Transverse colon (tissue), 4 donors: Measurements from ENCODE around the gene BUD23. TPM values are rescaled to one million over a fixed set of nuclear protein-coding genes. Genes with fewer than 3 reads are reported as not detected.

ENCODE experiments used
- DNase-seq: peaks from one replicate; pipeline ENCODE4 v3.0.0-alpha.2; 2019
- H3K27ac ChIP-seq, 4 donors: fragments of 200-600 bp; sonication (generic); 2 replicates each; pipeline ENCODE4 v1.5.1; 2016 to 2018; ENCODE audit warnings: inconsistent platforms in 4 of 4
- H3K27me3 ChIP-seq: fragments of 200-600 bp; sonication (generic); 2 replicates; pipeline ENCODE4 v1.5.1; 2017; ENCODE audit warnings: inconsistent platforms
- H3K36me3 ChIP-seq, 4 donors: fragments of 200-600 bp; sonication (generic); 2 replicates each; pipeline ENCODE4 v1.5.1; 2017 to 2019; ENCODE audit warnings: inconsistent platforms in 4 of 4
- H3K4me1 ChIP-seq, 4 donors: fragments of 200-600 bp; sonication (generic); 2 replicates each; pipeline ENCODE4 v1.5.1; 2017 to 2020; ENCODE audit warnings: inconsistent platforms in 4 of 4
- H3K4me3 ChIP-seq, 4 donors: fragments of 200-600 bp; sonication (generic); 1 replicate in 1 of 4; 2 replicates in 3 of 4; pipeline versions ENCODE4 v1.5.1 to v1.6.1; 2017 to 2019; ENCODE audit warnings: inconsistent platforms in 4 of 4
- H3K9me3 ChIP-seq, 2 donors: fragments of 200-600 bp; sonication (generic); 2 replicates each; pipeline ENCODE4 v1.5.1; 2017 to 2019; ENCODE audit warnings: inconsistent platforms in 2 of 2
- EP300 ChIP-seq: sonication (generic); formaldehyde crosslinking; IDR thresholded peaks from one replicate; pipeline ENCODE4 v1.6.1; 2017; ENCODE audit warnings: antibody characterized with exemption, low read depth
- POLR2A ChIP-seq: fragments of 450-650 bp; IDR thresholded peaks from one replicate; pipeline ENCODE4 v1.6.1; 2016; ENCODE audit warnings: antibody characterized with exemption, mild to moderate bottlenecking, moderate library complexity
- POLR2AphosphoS5 ChIP-seq, 3 donors: sonication (generic); formaldehyde crosslinking; IDR thresholded peaks; one replicate each; pipeline ENCODE4 v1.6.1; 2016; ENCODE audit warnings: antibody characterized with exemption in 3 of 3
- WGBS, 2 donors: methylation state at CpG; one replicate each; pipeline ENCODE4 v1.1.5; 2018; ENCODE audit warnings: low coverage in 1 of 2; 5-methylcytosine and 5-hydroxymethylcytosine counted together
- in situ Hi-C, 4 donors: fragments of 200-750 bp; cut with MboI; loops; one replicate each; pipeline versions ENCODE4 v1.15.0 to v1.15.1; 2017; ENCODE audit warnings: low sequenced_read_pairs in 3 of 4, low pct_ligation_motif_present in 1 of 4, low pct_unique_long_range_greater_than_20kb in 1 of 4
- intact Hi-C: fragments of 100-400 bp; cut with DNase I; formaldehyde crosslinking; loops from one replicate; pipeline ENCODE4 v1.15.1; 2023; ENCODE audit warnings: low total_unique reads
- total RNA-seq, 4 donors: library from RNA; depleted of rRNA; stranded (reverse); fragments of >200 nt; gene quantifications; one replicate each; pipeline ENCODE4 v1.1.0, GENCODE V29; 2016
- TF ChIP-seq, protein P1 (sequence below), 5 experiments: fragments of 200-600 bp in 3 of 5; fragments of 450-650 bp in 2 of 5; sonication (generic) in 3 of 5; IDR thresholded peaks; 1 replicate in 2 of 5; 2 replicates in 3 of 5; pipeline ENCODE4 v1.5.1; 2016 to 2017; ENCODE audit warnings: antibody characterized with exemption in 5 of 5, inconsistent platforms in 3 of 5, mild to moderate bottlenecking in 2 of 5, moderate library complexity in 1 of 5

The BUD23 gene
- total RNA-seq, 4 donors from 2014 or later, result 12.0 to 55.9 (median 30.3) TPM

- no peaks in the 10 kb centered on the region for H3K27me3 ChIP-seq
- intact Hi-C loops, result loop anchor here (10.0 kb wide), 1 partner anchor 50 kb away; the partner anchor contains the start of genes BUD23 and DNAJC30
Observed at GRCh38 chr7:73734619-73735527, 51.5 kb downstream of the BUD23 start.

DNA sequence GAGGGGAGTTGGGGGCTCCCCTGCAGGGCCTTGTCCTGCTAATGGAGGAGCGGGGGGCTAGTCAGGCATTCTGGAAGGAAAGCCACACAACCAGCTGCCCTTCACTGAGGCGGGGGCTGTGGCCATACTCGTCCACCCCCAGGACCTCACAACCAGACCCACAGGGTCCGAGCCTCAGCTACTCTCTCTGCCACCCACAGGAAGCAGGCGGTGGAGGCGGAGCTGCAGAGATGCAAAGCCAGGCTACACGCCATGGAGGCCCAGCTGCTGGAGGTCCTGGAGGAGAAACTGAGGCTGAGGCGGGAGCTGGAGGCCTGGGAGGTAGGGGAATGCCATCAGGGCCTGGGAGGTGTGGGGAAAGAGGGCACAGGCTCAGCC, 52.1 kb downstream of the BUD23 start:
- peak overlapping the region in 3 of 4 donors; percentile 0 to 95 (median 2) for H3K4me3 ChIP-seq
- no peaks in the 10 kb centered on the region for H3K27me3 ChIP-seq
- peaks cover 4 to 43% (median 33%) of the 10 kb centered on the region in 4 donors for H3K4me1 ChIP-seq
- intact Hi-C loops, result loop anchor here (10.0 kb wide), 1 partner anchor 51 kb away; the partner anchor contains the start of genes BUD23 and DNAJC30
- 90 to 100% methylated on average over 1 to 8 of the region's 8 CpGs for WGBS, 2 donors
- H3K36me3 ChIP-seq, result no peaks in the 10 kb centered on the region
- H3K9me3 ChIP-seq, result no peaks in the 10 kb centered on the region
- TF ChIP-seq POLR2AphosphoS5 (IDR thresholded peaks at IDR 0.05) (peak in 1 of 3 donors; percentile 62), POLR2A (no peak)
- TF ChIP-seq, protein P1, sequence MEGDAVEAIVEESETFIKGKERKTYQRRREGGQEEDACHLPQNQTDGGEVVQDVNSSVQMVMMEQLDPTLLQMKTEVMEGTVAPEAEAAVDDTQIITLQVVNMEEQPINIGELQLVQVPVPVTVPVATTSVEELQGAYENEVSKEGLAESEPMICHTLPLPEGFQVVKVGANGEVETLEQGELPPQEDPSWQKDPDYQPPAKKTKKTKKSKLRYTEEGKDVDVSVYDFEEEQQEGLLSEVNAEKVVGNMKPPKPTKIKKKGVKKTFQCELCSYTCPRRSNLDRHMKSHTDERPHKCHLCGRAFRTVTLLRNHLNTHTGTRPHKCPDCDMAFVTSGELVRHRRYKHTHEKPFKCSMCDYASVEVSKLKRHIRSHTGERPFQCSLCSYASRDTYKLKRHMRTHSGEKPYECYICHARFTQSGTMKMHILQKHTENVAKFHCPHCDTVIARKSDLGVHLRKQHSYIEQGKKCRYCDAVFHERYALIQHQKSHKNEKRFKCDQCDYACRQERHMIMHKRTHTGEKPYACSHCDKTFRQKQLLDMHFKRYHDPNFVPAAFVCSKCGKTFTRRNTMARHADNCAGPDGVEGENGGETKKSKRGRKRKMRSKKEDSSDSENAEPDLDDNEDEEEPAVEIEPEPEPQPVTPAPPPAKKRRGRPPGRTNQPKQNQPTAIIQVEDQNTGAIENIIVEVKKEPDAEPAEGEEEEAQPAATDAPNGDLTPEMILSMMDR (IDR thresholded peaks at IDR 0.05), result no peak
- peak overlapping the region; percentile 92 to 98 (median 96) for H3K27ac ChIP-seq
- in situ Hi-C loops, result loop anchor here in 1 of 4 donors (10.0 kb wide), 1 partner anchor 119 kb away; no protein-coding TSS in a partner anchor
- peak; percentile 49 for DNase-seq

More at GRCh38 chr7:73734619-73735527, 51.5 kb downstream of the BUD23 start:
- peak overlapping the region in 3 of 4 donors; percentile 0 to 95 (median 2) for H3K4me3 ChIP-seq
- H3K9me3 ChIP-seq, result no peaks in the 10 kb centered on the region
- peaks cover 4 to 39% (median 31%) of the 10 kb centered on the region in 4 donors for H3K4me1 ChIP-seq
- TF ChIP-seq POLR2AphosphoS5 (IDR thresholded peaks at IDR 0.05) (peak; percentile 59 to 97 (median 96)), EP300 (no peak), POLR2A (peak; percentile 92)
- TF ChIP-seq, protein P1 (IDR thresholded peaks at IDR 0.05), result peak; percentile 71 to 97 (median 81)
- H3K27ac ChIP-seq, result peak overlapping the region; percentile 92 to 98 (median 96)
- H3K36me3 ChIP-seq, result no peaks in the 10 kb centered on the region
- in situ Hi-C loops, result loop anchor here in 1 of 4 donors (5.0 to 10.0 kb wide), 2 partner anchors 120 to 128 kb away; no protein-coding TSS in a partner anchor
- WGBS, 2 donors, result 0 to 33% methylated on average over 1 to 13 of the region's 16 CpGs
- peak; percentile 94 for DNase-seq

- intact Hi-C loops, result loop anchor here (10.0 kb wide), 1 partner anchor 52 kb away; the partner anchor contains the start of genes BUD23 and DNAJC30
- in situ Hi-C loops, result loop anchor here in 1 of 4 donors (10.0 kb wide), 1 partner anchor 118 kb away; no protein-coding TSS in a partner anchor
- no peaks in the 10 kb centered on the region for H3K9me3 ChIP-seq
- TF ChIP-seq EP300 (no peak), POLR2A (no peak), POLR2AphosphoS5 (IDR thresholded peaks at IDR 0.05) (peak in 1 of 3 donors; percentile 2)
- TF ChIP-seq, protein P1 (IDR thresholded peaks at IDR 0.05), result no peak
- DNase-seq, result no peak
- no peaks in the 10 kb centered on the region for H3K27me3 ChIP-seq
- peak overlapping the region; percentile 92 to 98 (median 96) for H3K27ac ChIP-seq
- WGBS, 2 donors, result 79% methylated on average over 10 of the region's 14 CpGs; no CpG with 5 or more reads in 1 of the 2 donors
- no peaks in the 10 kb centered on the region for H3K36me3 ChIP-seq
- peak overlapping the region in 1 of 4 donors; percentile 95 for H3K4me3 ChIP-seq
- peaks cover 4 to 52% (median 36%) of the 10 kb centered on the region in 4 donors for H3K4me1 ChIP-seq
Observed at GRCh38 chr7:73736885-73737284, 53.5 kb downstream of the BUD23 start.
